ENCODE data around the gene AP4B1. TPM values are rescaled to one million over a fixed set of nuclear protein-coding genes. Genes with fewer than 3 reads are reported as not detected.
"Not testable (repeated sequence)": the region's sequence is repeated elsewhere in the genome, so short reads cannot be mapped to it uniquely, and the experiment has no call there.

The AP4B1 gene
- total RNA-seq: 26.7 and 38.3 TPM in 2 replicates

GRCh38 chr1:113904674-113905434 lies at the start of gene AP4B1, which contains the start of gene DCLRE1B:
TSS of gene AP4B1 (minus strand) at chr1:113904799. CDS start at chr1:113904717, 82 bp downstream.
TSS of gene DCLRE1B (plus strand) at chr1:113905326. CDS start at chr1:113905587, 261 bp downstream.
- DNase-seq: peak; percentile 100

DNA sequence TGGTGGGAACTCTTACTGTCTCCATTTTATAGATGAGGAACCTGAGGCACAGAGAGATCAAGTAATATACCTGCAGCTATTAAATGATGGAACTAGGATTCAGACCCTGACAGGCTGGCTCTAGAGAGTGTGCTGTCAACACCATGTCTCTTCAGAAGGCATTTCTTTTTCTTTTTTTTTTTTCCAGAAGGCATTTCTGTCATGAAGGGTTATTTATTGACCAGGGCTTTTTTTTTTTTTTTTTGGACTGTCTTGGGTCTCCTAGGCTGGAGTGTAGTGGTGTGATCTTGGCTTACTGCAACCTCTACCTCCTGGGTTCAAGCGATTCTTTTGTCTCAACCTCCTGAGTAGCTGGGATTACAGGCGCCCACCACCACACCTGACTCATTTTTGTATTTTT lies 47.1 kb upstream of the AP4B1 start:
- DNase-seq: no peak

DNA sequence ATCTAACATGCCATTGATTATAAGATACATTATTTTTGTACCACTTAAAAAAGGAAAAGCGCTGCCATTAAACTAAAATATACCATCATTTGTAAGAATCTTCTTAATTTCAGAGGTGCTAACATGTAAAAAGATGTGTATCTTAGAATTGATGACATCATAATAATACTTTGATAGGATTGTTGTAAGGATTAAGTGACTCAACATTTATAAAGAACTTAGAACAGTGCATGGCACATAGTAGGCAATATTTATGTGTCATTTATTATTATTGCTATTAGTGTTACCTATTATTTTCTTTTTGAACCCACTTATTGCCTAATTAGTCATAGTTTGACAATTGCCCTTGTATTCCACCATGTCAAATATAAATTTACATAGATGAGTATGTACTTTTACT lies 46.3 kb upstream of the AP4B1 start:
- DNase-seq: no peak

- DNase-seq: peak; percentile 35
These were observed 44.4 kb upstream of the AP4B1 start for GRCh38 chr1:113949007-113949406.

- DNase-seq: not testable (repeated sequence)
These were observed 43.6 kb upstream of the AP4B1 start for GRCh38 chr1:113948151-113948550.

- no peak for DNase-seq
These were observed 42.9 kb upstream of the AP4B1 start for GRCh38 chr1:113947388-113948107.

DNA sequence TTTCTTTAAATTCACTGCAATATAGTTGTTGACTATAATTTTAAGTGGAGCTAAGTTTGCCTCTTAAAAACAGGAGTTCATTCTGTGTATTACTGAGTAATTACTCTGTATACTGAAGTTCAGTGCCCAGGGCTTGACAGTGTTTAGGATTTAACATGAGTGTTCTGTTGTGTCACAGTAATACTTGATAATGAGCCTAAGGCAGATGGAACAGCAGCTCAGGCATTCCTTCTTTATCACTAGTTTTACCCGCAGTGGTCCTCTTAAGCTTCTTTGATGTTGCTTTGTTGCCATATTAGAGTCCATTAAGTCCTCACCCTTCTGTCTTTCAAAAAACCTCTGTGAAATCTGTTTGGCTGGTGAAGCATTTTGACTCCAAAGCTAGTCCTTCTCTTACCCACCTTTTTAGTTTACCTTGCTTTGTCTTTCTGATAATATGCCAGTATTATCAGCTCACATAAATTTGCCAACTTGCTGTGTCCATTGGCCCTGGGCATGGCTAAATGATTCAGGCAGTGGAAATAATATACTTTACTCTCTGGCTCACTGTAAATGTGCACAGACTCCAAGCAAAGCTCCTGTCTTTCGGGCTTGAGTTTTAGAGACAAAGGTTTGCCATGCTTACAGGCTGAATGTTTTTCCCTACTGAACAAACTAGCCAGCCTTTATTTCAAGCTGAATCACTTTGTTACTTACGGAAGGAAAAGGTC lies 42.2 kb upstream of the AP4B1 start:
- peak; percentile 37 for DNase-seq

DNA sequence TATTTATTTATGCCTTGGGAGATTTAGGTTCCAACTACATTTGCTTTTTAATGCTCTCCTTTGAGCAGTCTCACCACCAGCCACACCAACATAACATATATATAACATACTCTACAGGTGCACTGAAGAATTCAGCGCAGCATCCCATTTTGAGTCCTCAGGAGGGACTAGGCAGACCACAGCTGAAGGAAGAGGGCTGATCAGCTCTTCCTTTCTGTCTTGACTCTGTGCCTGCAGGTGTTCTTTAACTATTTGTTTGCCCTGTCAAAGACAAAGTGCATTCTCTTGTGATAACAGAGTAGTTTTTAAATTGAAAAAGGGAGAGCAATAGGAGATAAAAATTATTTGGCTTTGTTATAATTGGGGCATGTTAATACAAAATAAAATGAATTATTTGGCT lies 41.5 kb upstream of the AP4B1 start:
- DNase-seq: no peak

GRCh38 chr1:113945329-113945728 lies 40.7 kb upstream of the AP4B1 start:
- DNase-seq: no peak

- no peak for DNase-seq
These were observed 38.6 kb upstream of the AP4B1 start for GRCh38 chr1:113943028-113943811.

DNA sequence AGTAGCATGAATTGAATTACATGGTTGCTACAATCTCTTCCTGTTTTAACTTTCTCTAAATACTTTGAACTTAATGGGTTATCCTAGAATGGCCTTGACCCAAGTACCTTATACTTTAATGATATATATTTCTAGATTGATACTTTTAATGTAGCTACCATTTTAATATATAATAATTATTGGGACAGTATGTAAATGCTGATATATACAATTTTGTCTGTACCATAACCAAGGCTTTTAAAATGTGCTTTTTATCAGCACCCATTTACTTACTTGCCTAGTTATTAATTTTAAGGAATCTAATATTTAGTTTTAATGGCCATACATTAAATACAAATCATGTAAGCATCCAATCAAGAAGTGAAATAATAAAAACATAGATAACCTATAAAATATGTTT lies 37.9 kb upstream of the AP4B1 start:
- no peak for DNase-seq

DNA sequence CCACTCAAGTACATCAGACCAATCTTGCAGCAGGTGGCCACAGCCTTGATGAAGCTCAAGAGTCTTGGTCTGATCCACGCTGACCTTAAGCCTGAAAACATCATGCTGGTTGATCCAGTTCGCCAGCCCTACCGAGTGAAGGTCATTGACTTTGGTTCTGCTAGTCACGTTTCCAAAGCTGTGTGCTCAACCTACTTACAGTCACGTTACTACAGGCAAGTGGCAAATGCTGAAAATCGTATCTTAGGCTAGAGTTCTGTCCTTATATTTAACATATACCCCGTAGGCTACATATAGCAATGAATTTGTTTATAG lies 36.6 kb upstream of the AP4B1 start:
- no peak for DNase-seq

GRCh38 chr1:113940365-113941244 lies 36.0 kb upstream of the AP4B1 start:
- no peak for DNase-seq

DNA sequence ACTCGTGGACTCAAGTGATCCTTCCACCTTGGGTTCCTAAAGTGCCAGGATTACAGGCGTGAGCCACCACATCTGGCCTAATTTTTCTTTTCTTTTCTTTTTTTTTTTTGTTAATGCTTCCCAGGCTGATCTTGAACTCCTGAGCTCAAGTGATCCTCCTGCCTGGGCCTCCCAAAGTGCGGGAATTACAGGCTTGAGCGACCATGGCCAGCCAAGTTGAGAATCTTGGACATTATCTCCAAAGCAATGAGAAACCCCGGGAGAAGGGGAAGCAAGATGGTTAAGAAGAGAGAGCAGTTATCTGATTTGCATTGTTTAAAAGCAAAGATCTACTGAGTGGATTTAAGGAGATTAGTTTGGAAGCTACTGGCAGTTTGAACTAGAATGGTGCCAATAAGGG lies 33.6 kb upstream of the AP4B1 start:
- DNase-seq: no peak

DNA sequence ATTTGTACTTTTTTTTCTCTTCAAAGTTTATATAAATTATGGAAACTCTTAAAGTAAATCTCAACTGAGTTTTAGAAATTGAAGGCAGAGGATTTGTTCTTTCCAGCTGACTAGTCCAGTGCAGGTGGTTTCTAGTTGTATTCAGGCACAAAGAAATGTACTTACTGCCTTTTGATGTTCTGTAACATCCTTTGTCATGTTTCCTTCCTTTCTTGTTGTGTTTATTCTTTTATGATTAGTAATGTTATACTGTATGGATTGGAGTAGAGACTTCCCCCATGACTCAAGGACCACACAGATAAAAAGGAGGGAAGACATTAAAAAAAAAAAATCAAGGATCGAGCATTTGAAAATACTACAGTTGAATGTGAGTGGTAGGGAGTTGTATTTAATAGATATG lies 32.5 kb upstream of the AP4B1 start:
- peak; percentile 51 for DNase-seq

GRCh38 chr1:113935970-113936369 lies 31.4 kb upstream of the AP4B1 start:
- DNase-seq: no peak

DNA sequence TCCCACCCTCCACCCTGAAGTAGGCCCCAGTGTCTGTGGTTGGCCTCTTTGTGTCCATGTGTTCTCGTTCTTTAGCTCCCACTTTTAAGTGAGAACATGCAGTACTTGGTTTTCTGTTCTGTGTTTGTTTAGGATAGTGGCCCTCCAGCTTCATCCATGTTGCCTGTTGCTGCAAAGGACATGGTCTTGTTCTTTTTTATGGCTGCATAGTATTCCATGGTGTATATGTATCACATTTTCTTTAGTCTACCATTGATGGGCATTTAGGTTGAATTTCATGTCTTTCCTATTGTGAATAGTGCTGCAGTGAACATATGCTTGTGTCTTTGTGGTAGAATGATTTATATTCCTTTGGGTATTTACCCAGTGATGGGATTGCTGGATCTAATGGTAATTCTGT lies 30.6 kb upstream of the AP4B1 start:
- DNase-seq: no peak

GRCh38 chr1:113934511-113935055 lies 30.0 kb upstream of the AP4B1 start:
- no peak for DNase-seq

- DNase-seq: no peak
These were observed 29.4 kb upstream of the AP4B1 start for GRCh38 chr1:113934006-113934405.

- peak; percentile 59 for DNase-seq
These were observed 26.9 kb upstream of the AP4B1 start for GRCh38 chr1:113931451-113931851.

GRCh38 chr1:113930499-113931161 lies 26.0 kb upstream of the AP4B1 start:
- peak; percentile 90 for DNase-seq
